ENCODE data around the gene CDK5R2. TPM values are rescaled to one million over a fixed set of nuclear protein-coding genes. Genes with fewer than 3 reads are reported as not detected.

Gene CDK5R2
- total RNA-seq, 2 experiments from 2014 or later = not detected

- DNase-seq (no peak), ATAC-seq (no peak)
- CTCF ChIA-PET = interaction anchor here (0.7 to 2.1 kb wide), 6 partner anchors 19 to 158 kb away, joined by 3 to 12 read pairs (median 6); no protein-coding TSS in a partner anchor
- H3K27me3 Mint-ChIP-seq = peaks cover 65% of the 10 kb centered on the region
- H3K36me3 Mint-ChIP-seq (ENCODE audit: low read depth) = no peaks in the 10 kb centered on the region
- no peak overlapping the region for H3K27ac Mint-ChIP-seq
- TF ChIP-seq, protein P1, sequence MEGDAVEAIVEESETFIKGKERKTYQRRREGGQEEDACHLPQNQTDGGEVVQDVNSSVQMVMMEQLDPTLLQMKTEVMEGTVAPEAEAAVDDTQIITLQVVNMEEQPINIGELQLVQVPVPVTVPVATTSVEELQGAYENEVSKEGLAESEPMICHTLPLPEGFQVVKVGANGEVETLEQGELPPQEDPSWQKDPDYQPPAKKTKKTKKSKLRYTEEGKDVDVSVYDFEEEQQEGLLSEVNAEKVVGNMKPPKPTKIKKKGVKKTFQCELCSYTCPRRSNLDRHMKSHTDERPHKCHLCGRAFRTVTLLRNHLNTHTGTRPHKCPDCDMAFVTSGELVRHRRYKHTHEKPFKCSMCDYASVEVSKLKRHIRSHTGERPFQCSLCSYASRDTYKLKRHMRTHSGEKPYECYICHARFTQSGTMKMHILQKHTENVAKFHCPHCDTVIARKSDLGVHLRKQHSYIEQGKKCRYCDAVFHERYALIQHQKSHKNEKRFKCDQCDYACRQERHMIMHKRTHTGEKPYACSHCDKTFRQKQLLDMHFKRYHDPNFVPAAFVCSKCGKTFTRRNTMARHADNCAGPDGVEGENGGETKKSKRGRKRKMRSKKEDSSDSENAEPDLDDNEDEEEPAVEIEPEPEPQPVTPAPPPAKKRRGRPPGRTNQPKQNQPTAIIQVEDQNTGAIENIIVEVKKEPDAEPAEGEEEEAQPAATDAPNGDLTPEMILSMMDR (IDR thresholded peaks at IDR 0.05) = no peak
- POLR2A ChIA-PET = no interaction called here
- intact Hi-C loops (cut with micrococcal nuclease) = no loop called here
- H3K4me3 Mint-ChIP-seq = no peak overlapping the region
- H3K9me3 Mint-ChIP-seq = no peaks in the 10 kb centered on the region
- peaks cover 13% of the 10 kb centered on the region for H3K4me1 Mint-ChIP-seq (ENCODE audit: low read depth)
These were observed 41.7 kb downstream of the CDK5R2 start for GRCh38 chr2:219001100-219001576.

GRCh38 chr2:219001577-219002394, 42.3 kb downstream of the CDK5R2 start:
- H3K4me1 Mint-ChIP-seq (ENCODE audit: low read depth) = peaks cover 11% of the 10 kb centered on the region
- TF ChIP-seq, protein P1 (IDR thresholded peaks at IDR 0.05) = no peak
- H3K27me3 Mint-ChIP-seq = peaks cover 62% of the 10 kb centered on the region
- ATAC-seq = peak; percentile 78
- intact Hi-C loops (cut with micrococcal nuclease) = no loop called here
- ChIA-PET CTCF (interaction anchor here (0.7 to 2.1 kb wide), 15 partner anchors 10 to 293 kb away, joined by 3 to 12 read pairs (median 4); no protein-coding TSS in a partner anchor), POLR2A (interaction anchor here (0.6 kb wide), 2 partner anchors 415 to 546 kb away, joined by 3 read pairs; no protein-coding TSS in a partner anchor)
- DNase-seq = peak; percentile 90
- no peaks in the 10 kb centered on the region for H3K9me3 Mint-ChIP-seq
- H3K36me3 Mint-ChIP-seq (ENCODE audit: low read depth) = no peaks in the 10 kb centered on the region
- peak overlapping the region; percentile 24 for H3K4me3 Mint-ChIP-seq
- H3K27ac Mint-ChIP-seq = no peak overlapping the region

DNA sequence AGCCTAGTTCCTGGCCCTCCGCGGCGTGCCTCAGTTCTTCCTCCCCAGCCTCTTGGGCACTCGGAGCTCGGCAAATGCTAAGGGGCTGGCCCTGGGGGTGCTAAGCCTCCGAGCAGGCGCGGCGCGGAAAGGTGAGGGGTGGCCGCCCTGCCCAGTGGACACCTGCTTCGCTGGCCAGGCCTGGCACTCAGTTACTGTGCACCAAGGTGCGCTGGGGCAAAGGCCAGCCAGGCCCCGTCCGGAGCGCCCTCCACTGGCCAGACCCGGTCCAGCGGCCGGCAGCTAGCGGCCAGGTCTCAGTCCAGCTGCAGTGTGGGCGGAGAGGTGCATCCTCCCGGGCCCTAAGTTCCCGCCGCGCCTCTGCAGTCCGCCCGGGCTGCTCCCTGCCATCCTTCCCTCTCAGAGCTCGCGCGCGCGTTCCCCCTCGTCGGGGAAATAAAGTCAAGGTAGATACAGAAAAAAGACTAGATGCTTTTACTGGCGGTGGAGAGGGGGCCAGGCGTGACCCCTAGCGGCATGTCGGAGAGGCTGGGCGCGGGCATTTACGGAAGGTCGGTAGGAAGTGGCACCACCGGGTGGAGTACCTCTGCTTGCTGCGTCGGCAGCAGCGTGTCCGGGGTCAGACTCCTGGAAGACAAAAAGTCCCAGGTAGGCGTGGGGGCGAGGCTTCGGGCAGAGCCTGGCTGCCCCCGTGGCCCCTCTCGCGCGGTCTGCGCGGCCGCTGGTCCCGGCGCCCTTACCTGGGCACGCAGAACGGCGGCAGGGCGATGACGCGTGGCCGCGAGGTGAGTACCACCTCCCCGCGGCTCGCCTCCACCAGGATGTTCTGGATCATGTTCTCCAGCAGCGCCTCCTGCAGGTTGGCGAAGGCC, 43.2 kb downstream of the CDK5R2 start:
- H3K27me3 Mint-ChIP-seq = peaks cover 62% of the 10 kb centered on the region
- H3K9me3 Mint-ChIP-seq = no peaks in the 10 kb centered on the region
- TF ChIP-seq, protein P1 (IDR thresholded peaks at IDR 0.05) = peak; percentile 46
- H3K36me3 Mint-ChIP-seq (ENCODE audit: low read depth) = no peaks in the 10 kb centered on the region
- no peak overlapping the region for H3K27ac Mint-ChIP-seq
- intact Hi-C loops (cut with micrococcal nuclease) = no loop called here
- ChIA-PET POLR2A (interaction anchor here (0.6 kb wide), 2 partner anchors 416 to 547 kb away, joined by 3 read pairs; no protein-coding TSS in a partner anchor), CTCF (interaction anchor here (0.7 to 3.4 kb wide), 16 partner anchors 7 to 292 kb away, joined by 3 to 23 read pairs (median 4); no protein-coding TSS in a partner anchor)
- peaks cover 11% of the 10 kb centered on the region for H3K4me1 Mint-ChIP-seq (ENCODE audit: low read depth)
- peak; percentile 47 for ATAC-seq
- peak; percentile 77 for DNase-seq
- H3K4me3 Mint-ChIP-seq = peak overlapping the region; percentile 66

DNA sequence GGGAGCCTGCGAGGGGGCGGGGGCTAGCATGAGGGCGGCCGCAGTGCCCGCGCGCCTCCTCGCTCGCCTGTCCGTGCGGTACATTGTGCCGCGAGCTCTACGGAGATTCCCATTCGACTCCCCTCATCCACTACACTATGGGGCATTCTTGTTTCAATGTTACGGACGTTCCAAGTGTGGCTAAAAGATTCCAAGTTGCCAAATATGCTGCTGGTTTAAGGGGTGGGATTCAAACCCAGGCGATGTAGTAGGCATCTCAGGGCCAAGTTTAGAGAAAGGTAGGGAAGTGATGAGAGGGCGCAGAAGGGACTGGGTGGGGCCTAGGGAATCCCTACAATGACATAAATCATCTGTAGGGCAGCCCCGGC, 43.8 kb downstream of the CDK5R2 start:
- intact Hi-C loops (cut with micrococcal nuclease) = no loop called here
- H3K9me3 Mint-ChIP-seq = no peaks in the 10 kb centered on the region
- ATAC-seq = no peak

More for the DNA sequence above, 43.8 kb downstream of the CDK5R2 start:
- no peak for DNase-seq
- Mint-ChIP-seq H3K36me3 (ENCODE audit: low read depth) (no peaks in the 10 kb centered on the region), H3K27me3 (peaks cover 60% of the 10 kb centered on the region), H3K27ac (no peak overlapping the region), H3K4me3 (no peak overlapping the region), H3K4me1 (ENCODE audit: low read depth) (peaks cover 11% of the 10 kb centered on the region)
- POLR2A ChIA-PET = no interaction called here
- TF ChIP-seq, protein P1 (IDR thresholded peaks at IDR 0.05) = no peak
- CTCF ChIA-PET = interaction anchor here (1.0 to 3.4 kb wide), 9 partner anchors 8 to 214 kb away, joined by 3 to 23 read pairs (median 3); no protein-coding TSS in a partner anchor
